Measurements from ENCODE around the gene CLCN5. TPM values are rescaled to one million over a fixed set of nuclear protein-coding genes. Genes with fewer than 3 reads are reported as not detected.

CLCN5 gene
- total RNA-seq, 1 donor from 2014 or later: 8.7 TPM

DNA sequence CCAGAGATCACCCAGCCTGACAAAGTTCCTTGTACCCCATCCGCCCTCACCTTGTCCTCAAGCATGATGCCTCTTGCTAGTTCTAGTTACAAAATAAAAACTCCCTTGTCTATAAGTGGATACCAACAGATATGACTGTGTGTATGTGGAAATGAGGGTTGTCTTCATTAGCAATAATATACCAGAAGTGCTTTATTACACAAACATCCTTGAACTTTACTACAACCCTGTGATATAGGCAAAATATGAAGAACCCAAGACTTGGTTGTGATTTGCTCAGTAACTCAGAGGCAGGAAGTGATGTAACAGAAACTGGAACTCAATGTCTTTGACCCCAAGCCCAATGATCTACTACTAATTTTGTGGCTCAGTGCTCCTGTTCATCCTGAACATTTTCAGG lies 180.8 kb downstream of the CLCN5 start:
- no peak for DNase-seq (ENCODE audit: low spot score)
- H3K27ac ChIP-seq: no peak overlapping the region
- H3K4me2 ChIP-seq: no peak overlapping the region
- TF ChIP-seq EZH2 (IDR thresholded peaks at IDR 0.05) (no peak), EZH2phosphoT487 (IDR thresholded peaks at IDR 0.05) (no peak)
- TF ChIP-seq, protein P1, sequence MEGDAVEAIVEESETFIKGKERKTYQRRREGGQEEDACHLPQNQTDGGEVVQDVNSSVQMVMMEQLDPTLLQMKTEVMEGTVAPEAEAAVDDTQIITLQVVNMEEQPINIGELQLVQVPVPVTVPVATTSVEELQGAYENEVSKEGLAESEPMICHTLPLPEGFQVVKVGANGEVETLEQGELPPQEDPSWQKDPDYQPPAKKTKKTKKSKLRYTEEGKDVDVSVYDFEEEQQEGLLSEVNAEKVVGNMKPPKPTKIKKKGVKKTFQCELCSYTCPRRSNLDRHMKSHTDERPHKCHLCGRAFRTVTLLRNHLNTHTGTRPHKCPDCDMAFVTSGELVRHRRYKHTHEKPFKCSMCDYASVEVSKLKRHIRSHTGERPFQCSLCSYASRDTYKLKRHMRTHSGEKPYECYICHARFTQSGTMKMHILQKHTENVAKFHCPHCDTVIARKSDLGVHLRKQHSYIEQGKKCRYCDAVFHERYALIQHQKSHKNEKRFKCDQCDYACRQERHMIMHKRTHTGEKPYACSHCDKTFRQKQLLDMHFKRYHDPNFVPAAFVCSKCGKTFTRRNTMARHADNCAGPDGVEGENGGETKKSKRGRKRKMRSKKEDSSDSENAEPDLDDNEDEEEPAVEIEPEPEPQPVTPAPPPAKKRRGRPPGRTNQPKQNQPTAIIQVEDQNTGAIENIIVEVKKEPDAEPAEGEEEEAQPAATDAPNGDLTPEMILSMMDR (IDR thresholded peaks at IDR 0.05): no peak
- no peaks in the 10 kb centered on the region for H3K9me3 ChIP-seq (ENCODE audit: low read depth)
- H3K9ac ChIP-seq: no peak overlapping the region
- no peak overlapping the region for H3K27ac Mint-ChIP-seq
- H3K36me3 ChIP-seq: no peaks in the 10 kb centered on the region
- H3K27me3 Mint-ChIP-seq (ENCODE audit: insufficient read depth, low read depth): no peaks in the 10 kb centered on the region
- H3F3A ChIP-seq (ENCODE audit: low read depth): no peaks in the 10 kb centered on the region
- no peaks in the 10 kb centered on the region for H3K36me3 Mint-ChIP-seq
- H3K4me3 ChIP-seq: no peak overlapping the region
- H4K20me1 ChIP-seq (ENCODE audit: low read depth): no peaks in the 10 kb centered on the region
- no peaks in the 10 kb centered on the region for H3K79me2 ChIP-seq (ENCODE audit: low read depth)
- peaks cover 4% of the 10 kb centered on the region for H3K4me1 Mint-ChIP-seq
- no peaks in the 10 kb centered on the region for H3K27me3 ChIP-seq
- no peak overlapping the region for H2AFZ ChIP-seq (replicated peaks)
- H3K4me1 ChIP-seq: no peaks in the 10 kb centered on the region
- H3K4me3 Mint-ChIP-seq: no peak overlapping the region
- no peaks in the 10 kb centered on the region for H3K9me3 Mint-ChIP-seq

DNA sequence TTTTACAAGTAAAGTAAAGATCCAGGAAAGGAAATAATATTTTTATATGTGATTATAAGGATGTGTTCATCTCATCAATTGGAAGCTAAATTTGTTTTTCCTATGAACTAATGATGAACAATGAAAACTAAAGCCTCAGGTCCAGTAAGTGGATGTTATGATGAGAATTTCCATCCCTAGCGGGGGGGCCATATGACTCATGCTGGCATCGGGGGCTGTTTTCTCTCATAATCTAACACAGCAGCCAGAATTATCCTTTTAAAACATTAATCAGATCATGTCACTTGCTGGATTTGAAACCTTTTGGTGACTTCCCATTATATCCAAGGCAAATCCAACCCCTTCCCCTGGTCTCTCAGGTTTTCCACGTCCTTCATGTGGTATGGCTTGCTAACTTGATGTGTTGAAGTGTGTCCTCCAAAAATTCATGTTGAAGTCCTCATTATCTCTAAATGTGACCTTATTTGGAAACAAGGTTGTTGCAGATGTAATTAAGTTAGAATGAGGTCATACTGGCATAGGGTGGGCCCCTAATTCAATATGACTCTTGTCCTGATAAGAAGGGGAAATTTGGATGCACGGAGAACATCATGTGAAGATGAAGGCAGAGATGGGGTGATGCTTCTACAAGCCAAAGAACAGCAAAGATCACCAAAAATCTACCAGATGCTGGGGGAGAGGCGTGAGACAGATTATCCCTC lies 181.6 kb downstream of the CLCN5 start:
- H3K4me1 Mint-ChIP-seq: peaks cover 5% of the 10 kb centered on the region
- Histone ChIP-seq H2AFZ (replicated peaks) (no peak overlapping the region), H3K9ac (no peak overlapping the region), H3K9me3 (ENCODE audit: low read depth) (no peaks in the 10 kb centered on the region), H3K4me1 (no peaks in the 10 kb centered on the region), H4K20me1 (ENCODE audit: low read depth) (no peaks in the 10 kb centered on the region), H3K36me3 (no peaks in the 10 kb centered on the region), H3F3A (ENCODE audit: low read depth) (no peaks in the 10 kb centered on the region), H3K79me2 (ENCODE audit: low read depth) (no peaks in the 10 kb centered on the region), H3K27me3 (no peaks in the 10 kb centered on the region), H3K4me3 (no peak overlapping the region), H3K27ac (no peak overlapping the region), H3K4me2 (no peak overlapping the region)
- no peak overlapping the region for H3K27ac Mint-ChIP-seq
- no peak for DNase-seq (ENCODE audit: low spot score)
- TF ChIP-seq, protein P1 (IDR thresholded peaks at IDR 0.05): no peak
- TF ChIP-seq EZH2 (IDR thresholded peaks at IDR 0.05) (no peak), EZH2phosphoT487 (IDR thresholded peaks at IDR 0.05) (no peak)
- no peak overlapping the region for H3K4me3 Mint-ChIP-seq
- H3K36me3 Mint-ChIP-seq: no peaks in the 10 kb centered on the region
- H3K9me3 Mint-ChIP-seq: no peaks in the 10 kb centered on the region
- no peaks in the 10 kb centered on the region for H3K27me3 Mint-ChIP-seq (ENCODE audit: insufficient read depth, low read depth)

- Histone ChIP-seq H3F3A (ENCODE audit: low read depth) (no peaks in the 10 kb centered on the region), H3K27me3 (no peaks in the 10 kb centered on the region), H3K4me2 (no peak overlapping the region), H3K9ac (no peak overlapping the region), H2AFZ (replicated peaks) (no peak overlapping the region), H3K4me1 (no peaks in the 10 kb centered on the region), H3K79me2 (ENCODE audit: low read depth) (no peaks in the 10 kb centered on the region), H3K36me3 (no peaks in the 10 kb centered on the region), H4K20me1 (ENCODE audit: low read depth) (no peaks in the 10 kb centered on the region), H3K27ac (no peak overlapping the region), H3K9me3 (ENCODE audit: low read depth) (no peaks in the 10 kb centered on the region), H3K4me3 (no peak overlapping the region)
- TF ChIP-seq EZH2 (IDR thresholded peaks at IDR 0.05) (no peak), EZH2phosphoT487 (IDR thresholded peaks at IDR 0.05) (no peak)
- TF ChIP-seq, protein P1 (IDR thresholded peaks at IDR 0.05): no peak
- no peak for DNase-seq (ENCODE audit: low spot score)
- H3K4me3 Mint-ChIP-seq: no peak overlapping the region
- H3K9me3 Mint-ChIP-seq: no peaks in the 10 kb centered on the region
- no peaks in the 10 kb centered on the region for H3K36me3 Mint-ChIP-seq
- no peak overlapping the region for H3K27ac Mint-ChIP-seq
- H3K4me1 Mint-ChIP-seq: peaks cover 5% of the 10 kb centered on the region
- H3K27me3 Mint-ChIP-seq (ENCODE audit: insufficient read depth, low read depth): no peaks in the 10 kb centered on the region
Measured at GRCh38 chrX:50106051-50106675, 183.8 kb downstream of the CLCN5 start.
